NCI-H526 (cell line): ENCODE data around the gene SNCB.

ENCODE experiments used
- DNase-seq, 2 experiments: peaks; one replicate each; lab custom pipeline; 2025; lab: John Stamatoyannopoulos, UW

Gene SNCB

DNA sequence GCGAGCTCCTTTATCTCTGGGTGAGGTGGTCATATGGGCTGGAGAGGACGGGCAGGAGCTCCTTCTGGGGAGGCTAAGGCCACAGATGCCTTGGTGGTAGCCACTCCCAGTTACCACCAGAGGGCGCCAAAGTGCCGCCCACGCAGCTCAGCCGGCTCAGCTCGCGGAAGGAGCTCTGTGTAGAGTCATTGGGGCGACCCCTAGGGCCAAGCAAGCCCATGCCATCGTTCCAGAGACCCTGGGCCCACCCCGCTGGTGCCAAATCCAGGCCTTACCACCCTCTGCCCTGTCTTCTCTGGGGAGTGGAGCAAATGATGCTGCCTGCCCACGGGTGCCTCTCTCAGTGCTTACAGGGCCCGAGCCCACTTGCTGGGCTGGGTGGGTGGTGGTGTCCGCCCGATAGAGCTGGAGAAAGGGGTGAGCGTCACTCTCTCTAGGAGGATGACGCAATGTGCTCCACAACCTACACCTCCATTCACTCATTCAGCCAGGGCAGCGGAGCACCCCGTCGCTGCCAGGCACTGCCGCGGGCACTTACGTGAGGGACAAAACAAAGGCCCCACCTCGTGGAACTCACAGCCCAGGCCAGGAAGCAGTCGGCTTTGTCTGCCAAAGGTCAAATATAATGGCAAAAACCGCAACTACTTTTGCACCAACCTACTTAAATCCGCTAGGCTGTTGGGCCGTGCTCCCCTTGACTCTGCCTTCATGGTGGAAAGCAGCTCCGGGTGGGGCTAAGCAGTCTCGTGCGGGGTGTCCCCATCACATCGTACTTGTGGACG lies 30.7 kb upstream of the SNCB start:
- DNase-seq = peak; percentile 48 to 76

DNA sequence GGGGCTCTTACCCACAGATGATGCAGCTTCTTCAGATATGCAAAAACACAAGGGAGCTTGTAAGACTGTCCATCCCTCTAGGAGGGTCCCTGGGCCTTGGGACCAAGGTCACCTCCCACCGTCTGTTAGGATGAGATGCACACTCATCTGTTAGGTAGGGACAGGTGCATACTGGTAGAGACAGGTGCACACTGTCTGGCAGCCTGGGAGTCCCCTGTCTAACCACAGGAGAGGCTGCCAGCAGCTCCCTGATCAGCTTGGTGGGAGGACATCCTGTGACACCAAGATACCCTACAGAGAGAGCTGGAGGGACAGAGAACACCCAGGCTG lies 30.2 kb upstream of the SNCB start:
- no peak for DNase-seq

DNA sequence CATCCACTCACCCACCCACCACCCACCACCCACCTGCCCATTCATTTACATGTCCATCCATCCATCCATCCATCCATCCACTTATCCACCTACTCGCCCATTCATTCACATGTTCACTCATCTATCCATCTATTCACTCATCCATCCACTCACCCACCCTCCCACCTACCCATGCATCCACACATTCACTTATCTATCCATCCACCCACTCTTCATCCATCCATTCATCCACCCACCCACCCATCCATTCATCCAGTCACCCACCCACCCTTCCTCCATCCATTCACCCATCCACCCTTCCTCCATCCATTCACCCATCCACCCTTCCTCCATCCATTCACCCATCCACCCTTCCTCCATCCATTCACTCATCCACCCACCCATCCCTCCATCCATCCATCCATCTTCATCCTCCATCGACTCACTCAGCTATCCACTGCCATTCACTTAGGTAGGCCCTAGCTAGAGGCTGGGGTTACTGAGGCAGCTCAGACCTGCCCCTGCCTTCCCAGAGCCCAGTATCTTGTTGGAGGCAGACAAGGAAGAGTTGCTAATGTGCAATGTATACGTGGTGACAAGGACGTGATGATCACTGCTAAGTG lies 29.6 kb upstream of the SNCB start:
- no peak for DNase-seq

DNA sequence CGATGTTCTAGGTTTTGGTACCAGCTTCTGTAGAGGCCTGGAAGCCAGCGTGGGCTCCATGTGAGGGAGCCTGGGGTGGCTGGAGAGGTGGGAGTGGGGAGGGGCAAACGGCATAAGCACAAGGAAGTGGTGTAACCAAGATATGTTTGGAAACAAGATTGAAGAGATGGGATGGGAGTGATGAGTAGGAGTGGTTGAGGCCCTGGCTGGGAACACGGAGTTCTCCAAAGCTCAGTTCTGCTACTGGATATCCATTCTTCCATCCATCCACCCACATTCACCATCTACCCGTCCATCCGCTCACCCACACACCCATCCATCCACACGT lies 29.1 kb upstream of the SNCB start:
- DNase-seq = no peak

DNA sequence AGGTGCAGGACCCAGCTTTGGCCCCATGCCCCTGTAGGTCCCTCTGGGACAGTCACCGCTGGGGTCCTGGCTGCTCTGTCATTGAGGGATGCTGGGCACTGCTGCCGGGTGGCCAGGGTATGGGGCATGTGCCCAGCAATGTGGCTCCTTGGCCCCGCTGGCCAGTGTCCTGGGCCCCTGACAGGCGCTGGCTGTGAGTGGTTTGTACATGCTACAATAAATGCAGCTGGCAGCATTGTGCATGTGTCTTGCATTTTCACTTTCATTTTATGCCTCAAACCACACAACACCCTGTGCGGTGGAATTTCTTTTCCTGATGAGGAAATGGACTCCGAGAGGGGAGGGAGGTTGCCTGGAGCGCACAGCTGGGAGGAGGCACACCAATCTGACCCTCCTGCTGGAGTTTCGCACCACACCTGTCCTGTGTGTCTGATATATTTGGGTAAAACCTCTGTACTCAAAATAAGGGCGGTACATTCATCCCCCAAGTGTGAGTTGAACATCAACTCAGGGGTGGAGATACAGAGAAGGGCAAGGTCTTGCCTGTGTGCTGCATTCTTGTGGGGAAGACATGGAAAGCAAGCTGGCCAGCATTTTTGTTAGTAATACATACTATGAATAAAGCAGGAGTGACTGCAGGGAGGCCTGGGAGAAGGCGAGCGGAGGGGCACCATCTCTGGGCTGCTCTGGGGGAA lies 28.6 kb upstream of the SNCB start:
- no peak for DNase-seq

DNA sequence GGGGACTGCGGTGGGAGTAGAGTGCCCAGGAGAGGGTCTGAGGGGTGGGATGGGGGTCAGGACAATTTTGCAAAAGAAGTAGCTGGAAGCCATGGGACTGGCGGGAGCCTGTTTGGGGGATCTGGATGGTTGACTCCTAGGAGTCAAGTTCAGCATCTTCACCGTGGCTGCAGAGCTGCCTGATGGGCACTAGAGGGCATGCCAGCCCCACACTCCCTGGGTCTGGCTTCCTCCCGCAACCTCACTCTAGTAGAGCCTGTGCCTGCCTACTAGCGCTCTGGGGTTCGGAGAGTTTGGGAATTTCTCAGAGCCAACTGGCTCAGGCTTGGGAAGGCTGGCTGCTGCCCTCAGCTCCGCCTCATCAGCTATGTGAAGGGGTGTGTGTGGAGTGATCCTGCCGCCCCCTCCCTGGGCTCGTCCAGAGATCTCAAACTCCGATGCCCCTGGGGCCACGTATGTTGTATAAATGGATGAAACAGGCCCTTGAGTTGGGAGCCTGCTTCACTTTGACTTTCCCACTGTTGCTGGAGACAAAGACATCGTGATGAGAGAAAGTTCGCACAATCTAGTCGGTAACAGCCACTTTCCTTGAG lies 27.8 kb upstream of the SNCB start:
- DNase-seq = peak; percentile 19 to 71

DNA sequence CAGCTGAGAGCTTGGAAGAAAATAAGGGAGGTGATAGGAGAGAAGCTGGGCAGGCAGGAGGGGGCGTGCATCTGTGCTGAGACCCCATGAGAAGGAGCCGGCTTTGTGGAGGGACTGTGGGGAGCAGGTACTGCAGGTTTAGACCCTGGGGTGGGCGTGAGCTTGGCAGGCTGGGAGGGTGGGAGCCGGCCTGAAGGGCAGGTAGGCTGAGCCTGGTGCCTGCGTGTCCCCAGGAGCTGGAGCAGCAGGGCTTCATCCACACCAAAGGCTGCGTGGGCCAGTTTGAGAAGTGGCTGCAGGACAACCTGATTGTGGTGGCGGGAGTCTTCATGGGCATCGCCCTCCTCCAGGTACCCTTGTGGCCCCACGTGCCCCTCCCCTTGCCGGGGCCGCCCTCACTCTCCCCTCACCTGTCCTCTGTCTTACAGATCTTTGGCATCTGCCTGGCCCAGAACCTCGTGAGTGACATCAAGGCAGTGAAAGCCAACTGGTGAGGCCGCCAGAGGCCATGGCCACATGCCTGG lies 26.2 kb upstream of the SNCB start:
- DNase-seq = no peak

DNA sequence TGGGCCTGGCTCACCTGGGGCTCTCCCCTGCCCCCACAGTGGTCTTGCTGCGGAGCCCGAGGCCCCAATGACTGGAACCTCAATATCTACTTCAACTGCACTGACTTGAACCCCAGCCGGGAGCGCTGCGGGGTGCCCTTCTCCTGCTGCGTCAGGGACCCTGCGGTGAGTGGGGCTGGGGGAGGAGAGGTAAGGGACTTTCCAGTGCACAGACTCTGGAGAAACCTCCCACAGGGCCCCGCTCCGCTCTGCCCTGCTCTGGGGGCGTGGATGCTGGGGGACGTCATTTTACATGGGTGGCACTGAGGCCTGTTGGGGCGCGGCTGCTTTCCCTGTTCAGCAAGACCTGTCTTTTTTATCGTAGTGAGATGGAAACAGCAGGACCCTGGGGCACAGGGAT lies 24.5 kb upstream of the SNCB start:
- DNase-seq = no peak

DNA sequence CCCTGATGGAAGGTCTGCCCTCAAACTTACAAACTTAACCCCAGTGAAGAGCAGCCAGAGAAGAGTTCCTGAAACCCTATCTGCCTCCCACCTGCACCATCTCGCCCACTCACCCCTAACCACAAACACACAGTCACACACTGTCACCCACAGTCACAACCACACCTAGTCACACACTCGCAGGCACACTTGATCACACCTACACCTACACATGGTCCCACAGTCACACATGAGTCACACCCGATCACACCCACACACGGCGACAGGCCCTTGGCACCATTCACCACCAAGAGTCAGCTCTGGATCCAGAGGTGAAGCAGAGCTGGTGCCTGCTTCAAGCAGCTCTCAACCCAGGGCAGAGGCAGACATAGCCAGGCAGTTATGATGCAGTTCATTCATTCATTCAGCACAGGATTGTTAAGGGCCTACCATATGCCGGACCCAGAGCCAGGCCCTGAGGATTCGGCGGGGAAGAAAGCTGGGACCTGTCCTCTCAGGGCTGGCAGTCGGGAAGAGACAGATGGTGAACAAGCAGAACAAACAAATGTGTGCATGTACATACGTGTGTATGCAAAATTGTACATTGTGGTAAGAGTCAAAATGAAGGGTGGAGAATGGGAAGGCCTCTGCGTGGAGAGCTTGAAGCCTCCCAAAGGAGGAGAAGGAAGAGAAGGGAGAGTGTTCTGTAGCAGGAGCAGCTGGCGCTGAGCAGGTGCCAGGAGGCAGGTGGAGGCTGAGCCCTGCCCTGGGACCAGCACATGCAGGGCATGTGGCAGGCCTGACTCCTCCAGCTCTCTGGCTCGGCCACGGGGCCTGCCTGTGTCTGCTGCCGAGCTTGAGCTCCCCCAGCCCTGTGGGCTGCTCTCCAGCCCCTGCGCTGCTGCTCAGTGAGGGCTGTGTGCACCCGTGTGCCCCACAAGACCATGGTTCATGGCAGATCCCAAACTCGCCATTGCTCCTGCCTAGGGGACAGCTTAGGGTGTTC lies 23.4 kb upstream of the SNCB start:
- peak; percentile 83 to 85 for DNase-seq

DNA sequence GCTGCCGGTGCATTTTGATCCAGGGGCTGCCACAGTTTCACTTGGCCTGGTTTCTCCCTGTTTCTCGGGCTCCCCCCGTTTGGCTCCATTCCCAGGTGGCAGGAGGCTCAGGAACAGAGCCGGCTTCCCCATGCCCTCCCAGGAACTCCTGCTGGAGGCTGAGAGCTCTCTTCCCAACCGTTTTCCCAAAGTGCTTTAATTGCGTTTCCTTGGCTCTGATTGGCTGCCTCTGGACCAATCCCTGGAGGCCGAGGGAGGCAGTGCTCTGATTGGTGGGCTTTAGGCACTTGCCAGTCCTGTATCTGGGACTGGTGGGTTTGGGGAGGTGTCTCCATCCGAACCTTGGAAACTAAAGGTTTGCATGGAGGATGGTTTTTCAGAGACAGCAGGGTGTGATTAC lies 21.8 kb upstream of the SNCB start:
- no peak for DNase-seq

DNA sequence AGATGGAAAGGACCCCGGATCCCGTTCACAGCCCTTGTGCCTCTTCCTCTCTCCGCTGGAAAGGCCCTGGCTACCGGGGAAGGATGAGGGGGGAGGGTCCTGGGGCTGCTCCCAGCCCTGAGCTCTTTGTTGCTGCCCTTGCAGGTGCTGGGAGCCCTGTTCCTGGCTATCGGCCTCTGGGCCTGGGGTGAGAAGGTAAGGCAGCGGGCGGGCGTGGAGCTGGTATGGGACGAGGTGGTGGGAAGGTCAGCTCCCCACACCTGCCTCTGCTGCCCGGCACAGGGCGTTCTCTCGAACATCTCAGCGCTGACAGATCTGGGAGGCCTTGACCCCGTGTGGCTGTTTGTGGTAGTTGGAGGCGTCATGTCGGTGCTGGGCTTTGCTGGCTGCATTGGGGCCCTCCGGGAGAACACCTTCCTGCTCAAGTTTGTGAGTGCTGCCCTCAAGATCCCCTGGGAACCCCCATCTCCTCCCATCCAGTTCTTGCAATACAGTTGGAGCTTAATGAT lies 21.2 kb upstream of the SNCB start:
- DNase-seq = no peak

DNA sequence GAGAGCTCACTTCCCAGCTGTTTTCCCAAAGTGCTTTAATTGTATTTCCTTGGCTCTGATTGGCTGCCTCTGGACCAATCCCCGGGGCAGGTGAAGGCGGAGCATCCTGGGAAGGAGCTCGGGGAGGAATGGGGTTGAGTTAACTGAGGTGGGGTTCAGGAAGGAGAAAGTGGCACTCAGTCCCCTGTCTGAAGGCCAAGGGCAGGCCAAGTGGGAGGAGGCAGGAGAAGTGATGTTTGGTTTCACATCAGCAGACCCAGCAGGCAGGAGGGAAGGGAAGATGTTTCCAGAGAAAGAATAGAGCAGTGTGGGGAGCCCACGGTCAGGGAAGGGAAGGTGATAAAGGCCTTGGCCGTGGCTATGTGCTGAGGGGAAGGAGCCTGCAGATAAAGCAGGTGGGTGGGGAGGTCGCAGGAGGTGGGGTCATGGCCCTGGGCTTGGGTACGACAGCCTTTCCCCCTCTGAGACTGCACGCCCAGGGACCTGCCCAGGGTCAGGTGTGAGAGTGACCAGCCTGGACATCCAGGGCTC lies 20.1 kb upstream of the SNCB start:
- no peak for DNase-seq

DNA sequence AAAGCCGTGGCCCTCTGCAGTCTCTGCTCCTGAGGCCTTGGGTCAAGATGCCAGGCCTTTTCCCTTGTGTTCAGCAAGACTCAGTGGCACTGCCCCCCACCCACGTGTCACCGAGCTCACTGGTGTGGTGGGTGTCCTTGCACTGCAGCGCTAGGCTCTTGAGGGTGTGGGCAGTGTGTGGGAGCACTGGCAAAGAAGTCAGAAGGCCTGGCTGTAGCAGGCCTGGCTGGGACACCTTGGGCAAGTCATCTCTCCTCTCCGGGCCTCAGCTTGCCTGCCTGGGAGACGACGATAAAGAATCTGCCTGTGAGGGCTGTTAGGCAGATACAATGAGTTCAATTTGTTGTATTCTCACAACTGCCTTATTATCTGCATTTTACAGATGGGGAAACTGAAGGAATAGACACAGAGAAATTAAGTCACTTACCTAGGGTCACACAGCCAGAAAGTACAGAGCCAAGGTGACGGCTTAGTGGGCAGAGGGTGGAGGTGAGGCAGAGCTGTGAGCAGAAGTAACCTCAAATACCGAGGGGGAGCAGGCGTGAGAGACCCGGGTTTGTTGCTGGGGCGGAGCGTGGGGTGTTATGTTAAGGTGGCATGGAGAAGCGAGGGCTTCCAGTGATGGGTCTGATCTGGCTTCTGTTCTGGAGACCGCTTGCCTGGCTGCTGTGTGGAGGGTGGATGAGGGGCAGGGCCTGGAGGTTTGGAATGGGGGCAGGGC lies 18.3 kb upstream of the SNCB start:
- no peak for DNase-seq

DNA sequence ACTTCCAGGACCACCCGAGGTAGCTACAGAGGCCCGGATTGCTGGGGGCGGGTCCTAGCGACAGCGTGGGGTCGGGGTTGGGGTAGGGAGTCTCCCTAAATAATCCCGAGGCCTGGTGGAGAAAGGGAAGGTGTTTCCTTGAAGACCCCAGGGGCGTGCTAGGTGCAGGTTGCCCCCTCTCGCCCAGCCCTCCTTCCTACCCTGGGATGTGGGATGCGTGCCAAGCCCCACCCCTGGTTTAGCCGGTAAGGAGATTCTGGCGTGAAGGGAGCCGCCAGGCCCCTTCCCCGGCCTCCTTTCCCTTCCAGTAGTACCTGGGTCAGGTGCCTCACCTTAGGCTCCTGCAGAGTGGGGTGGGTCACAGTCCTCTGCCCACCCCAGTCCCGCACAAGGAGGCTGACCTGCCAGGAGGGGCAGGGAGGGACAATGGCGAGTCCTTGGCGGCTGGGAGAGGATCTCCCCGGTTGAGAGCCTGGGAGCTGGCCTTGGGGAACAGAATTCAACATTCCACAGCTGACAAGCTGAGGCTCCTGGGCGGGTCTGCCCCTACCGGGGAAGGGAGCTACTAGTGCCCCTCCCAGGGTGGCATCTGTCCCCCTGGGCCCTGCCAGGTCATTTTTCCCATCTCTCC lies 17.6 kb upstream of the SNCB start:
- peak in 1 of 2 experiments; percentile 31 for DNase-seq

DNA sequence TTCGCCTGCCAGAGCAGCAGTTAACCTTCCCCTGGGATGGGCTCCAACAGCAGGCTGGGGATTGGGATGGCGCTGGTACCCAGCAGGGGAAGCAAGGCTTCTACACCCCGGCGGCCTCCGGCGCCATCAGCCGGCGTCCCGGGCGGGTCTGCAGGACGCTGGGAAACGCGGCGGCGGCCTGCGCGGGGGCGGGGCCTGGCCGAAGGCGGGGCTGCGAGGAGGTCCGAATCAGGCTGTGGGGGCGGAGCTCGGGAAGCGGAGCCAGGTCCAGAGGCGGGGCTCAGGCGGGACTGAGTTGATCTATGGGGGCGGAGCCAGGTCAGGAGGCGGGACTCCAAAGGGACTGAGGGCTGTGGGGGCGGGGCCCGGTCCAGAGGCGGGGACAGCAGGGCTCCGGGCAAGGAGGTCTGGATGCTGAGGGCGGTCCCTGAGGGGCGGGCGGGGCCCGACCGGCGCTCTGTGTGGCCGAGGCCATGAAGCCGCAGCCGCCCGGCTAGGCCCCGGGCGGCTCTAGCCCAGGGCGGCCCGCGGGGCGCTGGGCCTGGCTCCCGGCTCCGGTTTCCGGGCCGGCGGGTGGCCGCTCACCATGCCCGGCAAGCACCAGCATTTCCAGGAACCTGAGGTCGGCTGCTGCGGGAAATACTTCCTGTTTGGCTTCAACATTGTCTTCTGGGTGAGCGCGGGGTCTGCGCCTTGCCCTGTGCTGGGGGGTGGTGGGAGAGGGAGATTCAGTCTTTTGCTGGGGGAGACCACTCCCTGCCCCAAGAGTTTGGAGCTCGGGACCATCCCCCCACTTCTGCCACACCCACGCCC lies 16.9 kb upstream of the SNCB start, which contains the start of gene TSPAN17:
Gene TSPAN17, plus strand, starts transcription at position 455 of the 813 bp plus-strand sequence. Its CDS starts 132 bp downstream, at position 587.
- peak; percentile 85 to 98 for DNase-seq

DNA sequence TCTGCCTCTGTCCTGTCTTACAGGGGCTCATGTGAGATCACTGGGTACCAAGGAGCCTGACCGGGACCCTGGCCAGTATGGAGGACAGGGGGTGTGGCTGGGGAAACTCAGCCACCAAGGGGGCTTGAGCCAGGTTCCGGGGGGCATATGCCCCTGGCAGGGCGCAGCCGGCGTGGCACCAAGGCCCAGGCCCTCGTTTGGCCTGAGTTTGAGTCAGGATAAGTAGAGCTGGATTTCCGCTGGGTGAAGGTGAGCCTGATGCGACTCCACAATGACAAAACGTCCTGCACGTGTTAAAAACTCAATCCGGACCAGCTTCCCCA lies 16.3 kb upstream of the SNCB start:
- no peak for DNase-seq

DNA sequence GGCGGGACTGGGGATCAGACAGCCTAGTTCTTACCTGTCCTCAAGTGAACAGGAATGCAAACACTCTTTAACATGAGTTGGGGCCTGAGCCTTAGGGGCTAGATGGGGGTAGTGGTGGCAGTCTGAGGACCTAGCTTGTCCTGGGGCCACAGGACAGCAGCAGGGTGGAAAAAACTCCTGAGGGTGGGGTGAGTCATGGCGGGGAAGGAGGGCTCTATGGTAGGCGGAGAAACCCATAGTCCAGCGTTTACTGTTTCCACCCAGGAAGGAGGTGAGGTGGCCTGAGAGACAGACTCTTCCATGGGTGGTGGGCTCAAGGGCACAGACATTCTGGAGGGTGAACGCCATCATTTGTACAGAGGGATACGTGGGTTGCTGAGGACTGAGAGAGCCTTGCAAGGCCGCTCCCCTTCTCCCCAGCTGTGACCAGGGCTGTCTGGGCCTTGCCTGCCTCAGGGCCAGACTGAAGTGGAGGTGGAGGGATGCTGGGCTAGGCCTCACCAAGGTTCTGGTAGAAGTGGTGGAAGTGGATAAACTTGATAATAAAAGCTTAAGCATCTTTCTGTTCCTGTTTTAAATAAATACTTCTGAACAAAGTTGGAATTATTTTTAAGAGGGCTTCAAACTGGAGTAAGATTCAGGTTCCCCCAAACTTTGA lies 15.8 kb upstream of the SNCB start:
- no peak for DNase-seq

DNA sequence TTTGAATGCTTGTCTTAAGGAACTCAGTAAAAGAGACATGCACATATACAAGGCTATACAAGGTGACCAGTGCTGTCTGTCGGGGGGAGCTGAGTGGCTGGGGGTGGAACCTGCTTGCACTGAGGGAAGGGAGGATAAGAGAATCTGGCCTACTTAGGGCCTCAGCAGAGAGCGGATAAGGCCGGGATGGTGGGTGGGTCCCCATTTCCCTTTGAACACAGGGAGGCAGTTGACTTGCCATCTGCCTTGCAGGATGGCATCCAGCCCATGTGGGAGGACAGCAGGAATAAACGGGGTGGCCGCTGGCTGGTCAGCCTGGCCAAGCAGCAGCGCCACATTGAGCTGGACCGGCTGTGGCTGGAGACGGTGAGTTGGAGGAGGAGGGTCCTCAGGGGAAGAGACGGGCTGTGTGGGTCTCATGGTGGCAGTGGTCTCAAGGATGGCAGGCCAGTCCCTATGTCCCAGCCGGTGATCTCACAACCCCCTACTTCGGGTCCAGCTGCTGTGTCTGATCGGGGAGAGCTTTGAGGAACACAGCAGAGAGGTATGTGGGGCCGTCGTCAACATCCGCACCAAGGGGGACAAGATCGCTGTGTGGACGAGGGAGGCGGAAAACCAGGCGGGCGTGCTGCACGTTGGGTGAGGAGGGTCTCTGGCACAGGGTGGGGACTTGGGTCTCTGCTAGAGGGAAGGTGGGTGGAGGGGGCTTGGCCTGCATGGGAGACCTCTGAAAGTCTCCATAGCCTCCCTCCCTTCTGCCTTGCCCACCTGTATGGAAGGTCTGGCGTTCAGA lies 14.7 kb upstream of the SNCB start:
- no peak for DNase-seq
